NCI-H345 (cell line): ENCODE measurements around the gene ALPK1.
"Not testable (repeated sequence)": the region's sequence is repeated elsewhere in the genome, so short reads cannot be mapped to it uniquely, and the experiment has no call there.

Experiments used
- DNase-seq: peaks from one replicate; lab custom pipeline; 2025; lab: John Stamatoyannopoulos, UW

Gene ALPK1

GRCh38 chr4:112451831-112452230, 154.7 kb downstream of the ALPK1 start:
- DNase-seq = no peak

DNA sequence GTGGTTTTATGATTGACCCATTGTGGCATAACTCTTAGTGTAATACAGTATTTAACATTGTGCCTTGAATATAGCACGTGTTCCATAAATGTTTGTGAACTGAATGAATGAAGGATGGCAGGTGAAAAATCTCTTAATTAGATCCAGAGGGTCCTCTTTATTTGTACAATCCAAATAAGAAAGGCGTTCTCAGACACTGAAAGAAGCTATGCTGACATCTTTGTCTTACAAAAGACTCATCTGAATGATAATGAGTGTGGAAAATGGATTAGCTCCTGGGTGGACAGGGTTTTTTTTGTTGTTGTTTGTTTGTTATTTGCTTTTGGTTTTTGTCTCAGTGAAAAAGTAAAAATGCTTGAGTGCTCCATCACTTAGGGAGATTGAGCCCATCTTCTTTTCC, 156.2 kb downstream of the ALPK1 start:
- DNase-seq = no peak

DNA sequence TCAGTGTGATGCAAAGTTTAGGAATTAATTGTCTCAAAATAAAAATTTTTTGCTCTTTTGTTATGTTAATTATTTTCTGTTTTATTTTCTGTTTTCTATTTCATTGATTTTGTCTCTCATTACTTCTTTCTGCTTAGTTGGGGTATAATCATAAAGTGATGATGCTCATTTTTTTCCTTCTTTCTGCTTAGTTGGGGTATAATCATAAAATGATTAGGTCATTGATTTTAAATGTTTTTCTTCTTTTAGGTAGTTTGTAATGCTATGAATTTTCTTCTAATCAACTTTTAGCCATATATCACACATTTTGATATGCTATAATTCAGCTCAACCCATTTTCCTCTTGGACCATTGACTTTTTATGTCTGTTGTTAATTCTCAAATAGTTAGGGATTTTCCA, 175.1 kb downstream of the ALPK1 start:
- DNase-seq = no peak

DNA sequence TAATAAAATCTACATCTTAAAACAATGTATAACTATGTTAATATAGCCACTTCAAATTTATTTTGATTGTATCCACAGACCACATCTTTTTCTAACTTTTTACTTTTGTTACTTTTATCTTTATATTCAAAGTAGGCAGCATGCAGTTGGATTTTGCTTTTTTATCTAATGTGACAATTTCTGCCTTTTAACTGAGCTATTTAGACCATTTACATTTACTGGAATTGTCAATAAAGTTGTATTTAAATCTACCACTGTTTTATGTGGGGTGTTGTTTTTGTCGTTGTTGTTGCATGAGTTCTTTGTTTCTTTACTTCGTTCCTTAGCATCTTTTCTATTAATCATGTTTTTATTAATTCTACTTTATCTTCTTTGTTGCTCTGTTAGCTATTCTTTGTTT, 176.8 kb downstream of the ALPK1 start:
- no peak for DNase-seq

DNA sequence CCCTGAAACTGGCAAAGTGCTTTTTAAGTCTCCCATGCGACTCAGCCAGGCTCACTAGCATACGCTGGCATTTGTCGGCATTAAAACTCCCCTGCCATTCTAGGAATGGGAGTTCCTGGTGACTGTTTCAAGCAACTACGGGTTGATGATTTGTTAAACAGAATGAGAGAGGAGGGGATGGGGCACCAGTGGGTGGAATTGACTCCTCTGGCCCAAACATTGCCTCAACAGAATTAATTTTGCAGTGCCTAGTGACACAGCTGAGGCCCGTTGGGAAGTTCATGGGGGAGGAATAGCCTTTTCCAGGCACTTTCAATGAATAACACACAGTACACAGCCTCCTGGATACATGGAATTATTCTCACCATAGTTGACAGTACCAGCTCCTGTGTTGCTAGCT, 188.8 kb downstream of the ALPK1 start:
- DNase-seq = no peak

DNA sequence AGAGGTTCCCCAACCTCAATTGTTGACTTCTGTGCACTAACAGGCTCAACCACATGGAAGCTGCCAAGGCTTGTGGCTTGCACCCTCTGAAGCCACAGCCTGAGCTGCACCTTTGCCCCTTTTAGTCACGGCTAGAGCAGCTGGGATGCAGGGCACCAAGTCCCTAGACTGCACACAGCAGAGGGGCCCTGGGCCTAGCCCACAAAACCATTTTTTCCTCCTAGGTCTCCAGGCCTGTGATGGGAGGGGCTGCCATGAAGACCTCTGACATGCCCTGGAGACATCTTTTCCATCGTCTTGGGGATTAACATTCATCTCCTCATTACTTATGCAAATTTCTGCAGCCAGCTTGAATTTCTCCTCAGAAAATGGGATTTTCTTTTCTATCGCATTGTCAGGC, 193.6 kb downstream of the ALPK1 start:
- DNase-seq = not testable (repeated sequence)
